Endothelial cell of umbilical vein (primary cell): ENCODE results near the gene TRIM65.

Source experiments
- POLR2A ChIP-seq: IDR thresholded peaks from 2 replicates; pipeline ENCODE4 v1.6.1; 2012; ENCODE audit warnings: low read depth, mild to moderate bottlenecking, control low read depth, low read length
- TF ChIP-seq, protein P1 (sequence below), 2 donors: IDR thresholded peaks; 1 replicate in 1 of 2; 2 replicates in 1 of 2; pipeline ENCODE4 v1.5.1; 2011; ENCODE audit warnings: low read length in 2 of 2, mild to moderate bottlenecking in 2 of 2, moderate library complexity in 2 of 2, control low read depth in 1 of 2, inconsistent platforms in 1 of 2, low read depth in 1 of 2; ENCODE audit not compliant: insufficient read depth in 1 of 2; ENCODE audit errors: extremely low read depth in 1 of 2

DNA sequence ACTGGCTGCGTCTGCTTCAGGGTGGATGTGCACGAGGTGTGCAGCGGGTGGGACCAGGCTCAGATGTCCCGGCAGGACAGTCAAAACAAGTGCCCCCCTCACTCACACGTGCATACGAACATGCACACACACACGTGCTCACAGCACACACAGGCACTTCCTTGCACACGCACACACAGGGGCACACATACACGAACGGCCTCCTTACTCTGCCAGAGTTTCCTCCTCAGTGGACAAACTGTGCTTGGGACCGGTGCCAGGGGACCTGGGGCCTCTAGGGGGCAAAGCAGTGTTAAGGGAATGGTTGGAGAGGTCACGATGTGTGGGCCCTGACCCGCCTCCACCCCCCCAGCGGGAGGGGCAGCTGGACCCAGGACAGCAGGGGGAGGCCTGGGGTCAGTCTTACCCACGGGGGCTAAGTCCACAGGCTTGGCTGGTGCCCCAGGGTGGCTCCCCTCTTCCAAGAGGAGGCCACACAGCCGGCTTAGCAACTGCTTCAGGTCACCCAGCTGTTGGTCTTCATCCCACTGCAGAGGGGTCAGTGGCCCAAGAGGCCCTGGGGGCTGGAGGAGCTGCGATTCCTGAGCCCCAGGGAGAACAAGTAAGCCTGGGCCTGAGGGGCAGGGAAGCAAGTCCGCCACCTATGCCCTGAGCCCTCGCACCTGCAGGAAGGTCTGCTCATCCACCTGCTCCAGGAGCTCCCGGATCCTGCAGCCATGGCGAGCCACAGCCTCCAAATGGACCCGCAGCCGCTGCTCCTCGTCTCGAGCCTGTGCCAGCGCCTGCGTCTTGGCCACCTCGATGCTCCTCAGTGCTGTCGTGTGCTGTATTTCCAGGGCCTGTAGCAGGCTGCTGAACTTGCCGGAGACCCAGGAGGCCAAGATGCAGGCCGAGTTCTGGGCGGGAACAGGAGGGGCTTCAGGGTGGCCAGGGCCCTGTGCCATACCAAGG lies 4.9 kb downstream of the TRIM65 start:
- TF ChIP-seq POLR2A, result no peak
- TF ChIP-seq, protein P1, sequence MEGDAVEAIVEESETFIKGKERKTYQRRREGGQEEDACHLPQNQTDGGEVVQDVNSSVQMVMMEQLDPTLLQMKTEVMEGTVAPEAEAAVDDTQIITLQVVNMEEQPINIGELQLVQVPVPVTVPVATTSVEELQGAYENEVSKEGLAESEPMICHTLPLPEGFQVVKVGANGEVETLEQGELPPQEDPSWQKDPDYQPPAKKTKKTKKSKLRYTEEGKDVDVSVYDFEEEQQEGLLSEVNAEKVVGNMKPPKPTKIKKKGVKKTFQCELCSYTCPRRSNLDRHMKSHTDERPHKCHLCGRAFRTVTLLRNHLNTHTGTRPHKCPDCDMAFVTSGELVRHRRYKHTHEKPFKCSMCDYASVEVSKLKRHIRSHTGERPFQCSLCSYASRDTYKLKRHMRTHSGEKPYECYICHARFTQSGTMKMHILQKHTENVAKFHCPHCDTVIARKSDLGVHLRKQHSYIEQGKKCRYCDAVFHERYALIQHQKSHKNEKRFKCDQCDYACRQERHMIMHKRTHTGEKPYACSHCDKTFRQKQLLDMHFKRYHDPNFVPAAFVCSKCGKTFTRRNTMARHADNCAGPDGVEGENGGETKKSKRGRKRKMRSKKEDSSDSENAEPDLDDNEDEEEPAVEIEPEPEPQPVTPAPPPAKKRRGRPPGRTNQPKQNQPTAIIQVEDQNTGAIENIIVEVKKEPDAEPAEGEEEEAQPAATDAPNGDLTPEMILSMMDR (IDR thresholded peaks at IDR 0.05; ENCODE audit: extremely low read depth in 1 of 2, insufficient read depth in 1 of 2, low read depth in 1 of 2, low read length in 2 of 2), result no peak
